B cell (primary cell): ENCODE results near the gene LIFR. TPM values are rescaled to one million over a fixed set of nuclear protein-coding genes. Genes with fewer than 3 reads are reported as not detected.

ENCODE experiments used
- ATAC-seq: fragments of 200-7000 bp; cut with Tn5 transposase; one replicate; pipeline ENCODE4 v1.10.0; 2021; ENCODE audit warnings: low read depth, mild to moderate bottlenecking, moderate number of reproducible peaks, moderate library complexity
- CTCF ChIA-PET: fragments of 350-600 bp; sonication (Branson Sonifier 250); formaldehyde crosslinking; loops from one replicate; lab custom pipeline; 2021; ENCODE audit warnings: antibody characterized with exemption, inconsistent platforms; lab: Charles Lee
- POLR2A ChIA-PET: fragments of 350-600 bp; sonication (Branson Sonifier 250); formaldehyde crosslinking; loops from one replicate; lab custom pipeline; 2021; ENCODE audit warnings: antibody characterized with exemption; lab: Charles Lee
- DNase-seq: peaks from one replicate; pipeline ENCODE4 v3.0.0; 2013
- H2AFZ ChIP-seq: 2 replicates; pipeline ENCODE4 v1.6.1; 2012; ENCODE audit warnings: mild to moderate bottlenecking, low read depth, low read length; ENCODE audit not compliant: insufficient read depth, poor library complexity, severe bottlenecking
- H3K27ac ChIP-seq, 2 donors: 1 replicate in 1 of 2; 2 replicates in 1 of 2; pipeline ENCODE4 v1.5.1; 2012 to 2013; ENCODE audit warnings: low read length in 2 of 2, mild to moderate bottlenecking in 2 of 2, moderate library complexity in 1 of 2
- H3K27me3 ChIP-seq, 4 experiments: fragments of 200-600 bp in 1 of 4; sonication (generic) in 1 of 4; replicated peaks in 1 of 4; 1 replicate in 2 of 4; 2 replicates in 2 of 4; pipeline versions ENCODE4 v1.6.1 to v1.7.0; 2013 to 2016; ENCODE audit warnings: low read length in 3 of 4, mild to moderate bottlenecking in 2 of 4, mixed read lengths in 1 of 4, moderate library complexity in 1 of 4; ENCODE audit not compliant: insufficient read depth in 4 of 4, control insufficient read depth in 3 of 4; ENCODE audit errors: control extremely low read depth in 1 of 4
- H3K36me3 ChIP-seq, 2 experiments: replicated peaks in 1 of 2; 1 replicate in 1 of 2; 2 replicates in 1 of 2; pipeline versions ENCODE4 v1.6.1 to v1.7.1; 2013; ENCODE audit warnings: low read length in 1 of 2; ENCODE audit not compliant: insufficient read depth in 2 of 2, control insufficient read depth in 1 of 2; ENCODE audit errors: control extremely low read depth in 1 of 2, extremely low read depth in 1 of 2
- H3K4me1 ChIP-seq, 2 donors: fragments of 200-600 bp in 1 of 2; sonication (generic) in 1 of 2; 1 replicate in 1 of 2; 2 replicates in 1 of 2; pipeline versions ENCODE4 v1.5.1 to v1.6.1; 2013 to 2017; ENCODE audit warnings: low read length in 2 of 2; ENCODE audit not compliant: control insufficient read depth in 2 of 2, insufficient read depth in 2 of 2
- H3K4me2 ChIP-seq: replicated peaks from 2 replicates; pipeline ENCODE3; 2012; ENCODE audit warnings: mild to moderate bottlenecking, low read depth, low read length; ENCODE audit not compliant: poor library complexity, severe bottlenecking
- H3K4me3 ChIP-seq, 5 experiments: fragments of 200-600 bp in 1 of 5; sonication (generic) in 1 of 5; 1 replicate in 3 of 5; 2 replicates in 2 of 5; pipeline versions ENCODE4 v1.5.1 to v1.7.0; 2011 to 2016; ENCODE audit warnings: low read length in 4 of 5, mild to moderate bottlenecking in 4 of 5, low read depth in 2 of 5, control low read depth in 1 of 5, moderate library complexity in 1 of 5; ENCODE audit not compliant: insufficient read depth in 1 of 5; ENCODE audit errors: control extremely low read depth in 1 of 5, extremely low read depth in 1 of 5
- H3K79me2 ChIP-seq: fragments of 200-600 bp; sonication (generic); one replicate; pipeline ENCODE4 v1.6.0; 2016; ENCODE audit warnings: low read length; ENCODE audit not compliant: control insufficient read depth, insufficient read depth
- H3K9ac ChIP-seq: fragments of 200-600 bp; sonication (generic); 2 replicates; pipeline ENCODE4 v1.6.1; 2017; ENCODE audit warnings: mild to moderate bottlenecking, low read length, moderate library complexity
- H3K9me3 ChIP-seq, 3 donors: one replicate each; pipeline versions ENCODE4 v1.6.1 to v1.7.1; 2013; ENCODE audit warnings: low read length in 2 of 3; ENCODE audit not compliant: control insufficient read depth in 2 of 3, insufficient read depth in 1 of 3; ENCODE audit errors: control extremely low read depth in 1 of 3
- H4K20me1 ChIP-seq: 2 replicates; pipeline ENCODE4 v1.6.0; 2012; ENCODE audit warnings: mild to moderate bottlenecking, low read length; ENCODE audit not compliant: insufficient read depth, control insufficient read depth, poor library complexity, severe bottlenecking
- H3K27ac Mint-ChIP-seq: one replicate; pipeline ENCODE4 v1.8.0; 2021; ENCODE audit warnings: mixed read lengths
- H3K27me3 Mint-ChIP-seq: one replicate; pipeline ENCODE4 v1.8.0; 2021; ENCODE audit warnings: mixed read lengths
- H3K4me1 Mint-ChIP-seq: one replicate; pipeline ENCODE4 v1.8.0; 2021; ENCODE audit warnings: mixed read lengths
- H3K4me3 Mint-ChIP-seq: one replicate; pipeline ENCODE4 v1.8.0; 2021; ENCODE audit warnings: mixed read lengths
- H3K9me3 Mint-ChIP-seq: one replicate; pipeline ENCODE4 v1.8.0; 2022; ENCODE audit warnings: mixed read lengths; ENCODE audit not compliant: insufficient read depth
- CTCF ChIP-seq: fragments of 200-600 bp; IDR thresholded peaks from one replicate; pipeline ENCODE4 v1.8.0; 2022; ENCODE audit warnings: antibody characterized with exemption, mild to moderate bottlenecking
- EZH2 ChIP-seq: IDR thresholded peaks from 2 replicates; pipeline ENCODE4 v1.6.1; 2012; ENCODE audit warnings: borderline replicate concordance, low read depth, mild to moderate bottlenecking, moderate library complexity, low read length; ENCODE audit not compliant: insufficient read depth, poor library complexity, severe bottlenecking
- WGBS: methylation state at CpG from one replicate; pipeline ENCODE4 v1.1.5; 2013; ENCODE audit warnings: missing lambda C conversion rate; ENCODE audit not compliant: insufficient coverage; 5-methylcytosine and 5-hydroxymethylcytosine counted together
- intact Hi-C: fragments of 100-400 bp; cut with micrococcal nuclease; formaldehyde crosslinking; loops from one replicate; pipeline ENCODE4 v1.10.0; 2022
- polyA plus RNA-seq: library from polyadenylated mRNA; depleted of rRNA; stranded (reverse); fragments of >200 nt; gene quantifications from 2 replicates; pipeline ENCODE4 v1.2.3, GENCODE V29; 2012
- total RNA-seq, 2 donors: library from RNA; stranded (reverse); fragments of 120-200 nt in 1 of 2; gene quantifications; 1 replicate in 1 of 2; 2 replicates in 1 of 2; pipeline versions ENCODE4 v1.2.3 to v1.2.4, GENCODE V29; 2013 to 2022

LIFR gene
- total and polyA plus RNA-seq, 2 donors (not counting 1 experiment from before 2014, with no cell fraction given): not detected

GRCh38 chr5:38548064-38548759 is 8.2 kb downstream of the LIFR start:
- Mint-ChIP-seq H3K4me1 (no peaks in the 10 kb centered on the region), H3K4me3 (no peak overlapping the region), H3K27ac (no peak overlapping the region), H3K27me3 (peaks cover 49% of the 10 kb centered on the region), H3K9me3 (no peaks in the 10 kb centered on the region)
- TF ChIP-seq CTCF (no peak), EZH2 (no peak)
- no peaks in the 10 kb centered on the region for H3K4me1 ChIP-seq
- H2AFZ ChIP-seq: no peak overlapping the region
- H3K9ac ChIP-seq: no peak overlapping the region
- WGBS: no CpG with 5 or more reads among the region's 1 CpG
- H3K27ac ChIP-seq: no peak overlapping the region
- ChIA-PET POLR2A (no interaction called here), CTCF (interaction anchor here (2.1 kb wide), 1 partner anchor 107 kb away, joined by 7 read pairs; no protein-coding TSS in a partner anchor)
- intact Hi-C loops: no loop called here
- H4K20me1 ChIP-seq: no peaks in the 10 kb centered on the region
- H3K4me3 ChIP-seq: no peak overlapping the region
- DNase-seq: no peak
- ATAC-seq: no peak
- no peak overlapping the region for H3K4me2 ChIP-seq
- H3K27me3 ChIP-seq: peaks cover 0 to 22% (median 14%) of the 10 kb centered on the region in 4 experiments
- H3K36me3 ChIP-seq: no peaks in the 10 kb centered on the region
- no peaks in the 10 kb centered on the region for H3K79me2 ChIP-seq
- H3K9me3 ChIP-seq: peaks cover 0 to 3% (median 0%) of the 10 kb centered on the region in 3 donors

GRCh38 chr5:38547257-38547656 is 9.2 kb downstream of the LIFR start:
- H3K36me3 ChIP-seq: no peaks in the 10 kb centered on the region
- TF ChIP-seq EZH2: no peak
- TF ChIP-seq CTCF: no peak
- H3K27ac ChIP-seq: no peak overlapping the region
- no peaks in the 10 kb centered on the region for H3K4me1 ChIP-seq
- POLR2A ChIA-PET: no interaction called here
- ATAC-seq (no peak), DNase-seq (no peak)
- peaks cover 0 to 3% (median 0%) of the 10 kb centered on the region in 3 donors for H3K9me3 ChIP-seq
- CTCF ChIA-PET: interaction anchor here (2.1 kb wide), 1 partner anchor 106 kb away, joined by 7 read pairs; no protein-coding TSS in a partner anchor
- no peak overlapping the region for H3K4me3 Mint-ChIP-seq
- H3K4me3 ChIP-seq: no peak overlapping the region
- H3K27ac Mint-ChIP-seq: no peak overlapping the region
- H3K4me2 ChIP-seq: no peak overlapping the region
- H2AFZ ChIP-seq: no peak overlapping the region
- no CpG with 5 or more reads among the region's 4 CpGs for WGBS
- H4K20me1 ChIP-seq: no peaks in the 10 kb centered on the region
- H3K79me2 ChIP-seq: no peaks in the 10 kb centered on the region
- no peaks in the 10 kb centered on the region for H3K4me1 Mint-ChIP-seq
- intact Hi-C loops: no loop called here
- H3K9ac ChIP-seq: no peak overlapping the region
- peaks cover 0 to 20% (median 8%) of the 10 kb centered on the region in 4 experiments for H3K27me3 ChIP-seq
- no peaks in the 10 kb centered on the region for H3K9me3 Mint-ChIP-seq
- peaks cover 45% of the 10 kb centered on the region for H3K27me3 Mint-ChIP-seq
